Measurements from ENCODE around the gene BAHCC1.

The BAHCC1 gene

DNA sequence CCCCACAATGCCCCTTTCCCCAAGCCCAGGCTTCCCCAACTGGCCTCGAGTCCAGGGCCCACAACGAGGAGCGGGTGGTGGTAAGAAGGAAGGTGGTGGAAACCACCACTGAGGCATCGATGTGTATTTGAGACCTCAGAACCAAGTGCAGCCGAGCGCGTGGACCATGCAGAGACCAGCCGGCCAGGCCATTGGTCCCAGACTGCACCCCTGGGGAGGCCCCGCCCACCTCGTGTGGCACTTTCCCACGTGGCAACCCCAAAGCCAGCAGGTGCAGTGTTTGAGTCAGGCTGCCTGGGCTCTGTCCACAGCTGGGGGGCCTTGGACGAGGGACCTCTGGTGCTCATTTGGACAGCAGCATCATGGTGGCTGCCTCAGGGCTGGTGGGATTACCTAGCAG, 28.1 kb upstream of the BAHCC1 start:
- DNase-seq (ENCODE audit: low spot score): no peak

DNA sequence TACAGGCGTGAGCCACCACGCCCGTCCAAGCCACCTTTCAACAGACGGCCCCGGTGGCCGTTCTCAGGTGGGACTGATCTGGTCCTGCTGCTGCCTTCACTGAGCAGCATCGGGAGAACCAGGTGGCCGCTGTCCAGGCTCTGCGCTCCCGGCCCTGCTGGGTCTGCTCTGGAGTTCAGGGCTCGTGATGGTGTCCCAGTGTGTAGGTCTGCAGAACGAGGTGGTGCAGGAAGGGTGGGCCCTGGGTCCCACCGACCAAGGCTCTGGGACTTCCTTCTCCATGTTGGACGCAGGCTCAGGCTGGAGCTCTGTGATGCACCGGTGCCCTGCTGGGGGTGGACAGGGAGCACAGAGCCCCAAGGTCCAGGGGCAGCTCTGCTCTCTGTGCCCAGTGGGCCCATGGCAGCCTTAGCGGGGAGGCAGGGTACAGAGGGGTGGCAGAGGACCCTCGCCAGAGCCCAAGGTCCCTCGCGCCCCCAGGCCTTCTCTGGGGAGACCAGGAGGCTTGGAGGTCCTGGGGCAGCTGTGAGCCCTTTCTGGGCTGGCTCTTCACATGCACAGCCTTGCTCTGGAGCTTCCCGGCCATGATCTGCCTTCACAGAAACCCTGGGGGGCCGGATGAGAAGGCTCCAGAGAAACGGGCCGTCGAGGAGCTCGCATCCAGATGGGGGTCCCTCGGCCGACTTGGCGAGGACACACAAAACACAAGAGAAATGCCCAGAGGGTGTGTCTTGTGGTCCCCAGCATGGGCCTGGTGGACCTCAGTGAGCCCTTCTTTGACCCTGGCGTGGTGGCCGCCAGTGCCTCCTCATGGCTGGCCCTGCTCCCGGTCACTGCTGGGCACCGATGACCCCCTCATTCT, 26.9 kb upstream of the BAHCC1 start:
- no peak for DNase-seq (ENCODE audit: low spot score)

DNA sequence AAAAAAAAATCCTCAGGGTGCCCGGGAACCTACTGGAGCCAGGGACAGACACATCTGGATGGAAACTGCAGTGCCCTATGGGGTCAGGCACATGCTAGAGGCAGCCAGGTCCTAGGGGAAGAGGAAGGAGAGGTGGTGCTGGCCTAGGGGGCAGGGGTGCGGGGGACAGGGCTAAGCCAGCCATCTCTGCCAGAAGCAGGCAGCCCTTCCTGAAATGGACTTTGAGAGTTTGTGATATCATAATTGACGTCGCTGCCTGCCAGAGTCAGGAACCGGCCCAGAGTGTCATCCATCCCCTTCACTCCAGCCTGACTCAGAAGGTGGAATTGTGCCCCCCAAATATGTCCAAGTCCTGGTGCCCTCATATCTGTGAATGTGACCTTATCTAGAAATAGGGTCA, 25.0 kb upstream of the BAHCC1 start:
- DNase-seq (ENCODE audit: low spot score): no peak

DNA sequence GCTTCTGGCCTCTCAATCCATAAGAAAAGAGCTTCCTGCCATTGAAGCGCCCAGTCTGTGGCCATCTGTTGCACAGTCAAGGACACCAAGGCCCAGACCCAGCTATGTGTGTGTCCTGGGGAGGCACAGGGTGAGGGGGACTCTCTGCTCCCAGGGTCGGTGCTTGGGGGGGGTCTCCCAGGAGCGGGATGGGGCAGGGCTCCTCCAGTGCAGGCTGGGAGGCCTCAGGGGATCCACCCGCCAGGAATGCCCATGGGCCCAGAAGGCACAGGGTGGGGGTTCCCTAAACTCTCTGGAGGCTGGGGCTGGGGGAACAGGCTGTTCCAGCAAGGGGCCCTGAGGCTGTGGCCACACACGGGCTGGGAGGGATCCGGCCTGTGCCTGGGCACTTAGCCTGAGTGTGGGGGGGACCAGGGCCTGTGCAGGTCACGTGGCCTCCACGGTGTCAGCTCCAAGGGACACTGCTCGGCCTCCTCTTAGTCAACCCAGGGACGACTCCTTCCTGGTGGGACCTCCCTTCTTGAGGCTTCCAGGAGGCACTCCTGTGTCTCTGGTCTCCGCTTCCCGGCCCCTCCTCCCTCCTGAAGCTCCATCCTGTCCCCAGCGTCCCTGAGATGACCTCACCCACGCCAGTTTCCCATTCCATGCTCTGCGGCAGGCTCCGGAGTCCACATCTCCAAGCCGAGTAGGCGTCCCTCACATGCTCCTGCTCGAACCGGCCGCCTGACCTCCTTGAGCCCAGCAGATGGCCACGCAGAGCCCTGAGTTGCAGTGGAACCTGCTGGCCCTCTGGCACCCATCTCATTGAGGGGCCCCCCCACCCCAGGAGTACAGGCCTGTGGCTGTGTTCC, 23.1 kb upstream of the BAHCC1 start:
- no peak for DNase-seq (ENCODE audit: low spot score)

DNA sequence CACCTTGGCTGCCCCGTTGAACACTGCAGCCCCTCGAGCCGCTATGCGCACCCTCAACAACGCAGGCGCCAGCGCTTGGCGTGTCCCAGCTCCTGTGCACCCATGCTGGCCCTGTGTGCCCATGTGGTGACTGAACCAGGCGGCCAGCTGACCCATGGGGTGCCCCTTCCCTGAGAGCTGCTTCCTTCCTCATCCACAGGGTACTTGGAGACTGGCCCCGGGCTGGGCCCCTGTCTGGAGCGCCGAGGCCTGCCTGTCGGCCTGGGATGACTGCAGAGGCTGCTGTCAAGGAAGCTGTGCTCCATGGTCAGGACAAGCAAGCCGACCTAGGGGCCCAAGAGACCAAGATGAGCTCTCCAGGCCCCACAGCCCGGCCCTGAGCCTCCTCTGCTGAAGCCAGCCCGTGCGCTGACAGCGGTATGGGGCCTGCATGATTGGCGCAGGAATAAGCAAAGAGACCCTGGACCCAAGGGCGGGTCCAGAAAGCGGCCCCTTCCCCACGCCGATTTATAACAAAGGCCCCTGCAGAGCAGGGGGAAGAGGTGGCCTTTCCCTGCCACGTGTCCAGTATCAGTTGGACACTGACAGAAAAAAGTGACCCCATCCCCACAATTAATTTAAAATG, 21.6 kb upstream of the BAHCC1 start:
- DNase-seq (ENCODE audit: low spot score): no peak

DNA sequence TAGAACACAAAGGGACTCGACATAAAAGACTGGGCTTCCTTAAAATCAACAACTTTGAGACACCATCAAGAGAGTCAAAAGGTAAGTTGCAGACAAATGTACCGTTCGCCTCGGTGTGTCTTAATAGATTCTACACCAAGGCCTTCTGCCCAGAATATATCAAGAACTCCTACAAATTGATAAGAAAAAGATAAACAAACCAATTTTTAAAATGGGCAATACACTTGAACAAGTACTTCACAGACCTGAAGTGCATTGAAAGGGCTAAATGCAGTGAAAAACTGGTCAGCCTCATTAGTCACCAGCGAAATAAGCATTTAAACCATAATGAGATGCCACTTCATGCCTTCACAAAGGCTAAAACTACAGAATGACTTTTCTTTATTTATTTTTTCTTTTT, 20.4 kb upstream of the BAHCC1 start:
- DNase-seq (ENCODE audit: low spot score): no peak

DNA sequence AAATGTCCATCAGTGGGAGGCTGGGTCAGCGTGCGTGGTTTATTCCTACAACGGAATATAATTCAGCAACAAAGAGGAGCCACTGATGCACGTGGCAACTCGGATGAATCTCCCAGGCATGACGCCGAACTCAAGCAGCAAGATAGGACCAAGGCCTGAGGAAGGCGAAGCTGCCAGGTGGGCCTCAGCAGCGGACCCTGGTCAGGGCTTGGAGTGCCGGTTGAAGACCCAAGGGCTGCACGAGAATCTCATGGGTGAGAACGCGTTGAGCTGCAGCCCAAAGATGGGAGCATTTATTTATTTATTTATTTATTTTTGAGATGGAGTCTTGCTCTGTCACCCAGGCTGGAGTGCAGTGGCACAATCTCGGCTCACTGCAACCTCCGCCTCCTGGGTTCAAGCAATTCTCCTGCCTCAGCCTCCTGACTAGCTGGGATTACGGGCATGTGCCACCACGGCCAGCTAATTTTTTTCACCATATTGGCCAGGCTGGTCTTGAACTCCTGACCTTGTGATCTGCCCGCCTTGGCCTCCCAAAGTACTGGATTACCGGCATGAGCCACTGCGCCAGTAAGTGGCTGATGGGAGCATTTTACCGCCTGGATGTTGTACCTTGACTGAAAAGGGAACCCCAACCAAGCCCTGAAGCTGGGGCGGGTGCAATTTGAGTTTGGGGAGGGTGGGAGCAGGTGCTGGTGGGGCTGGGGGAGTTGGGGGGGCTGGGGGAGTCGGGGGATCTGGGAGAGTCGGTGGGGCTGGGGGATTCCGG, 18.1 kb upstream of the BAHCC1 start:
- no peak for DNase-seq (ENCODE audit: low spot score)

DNA sequence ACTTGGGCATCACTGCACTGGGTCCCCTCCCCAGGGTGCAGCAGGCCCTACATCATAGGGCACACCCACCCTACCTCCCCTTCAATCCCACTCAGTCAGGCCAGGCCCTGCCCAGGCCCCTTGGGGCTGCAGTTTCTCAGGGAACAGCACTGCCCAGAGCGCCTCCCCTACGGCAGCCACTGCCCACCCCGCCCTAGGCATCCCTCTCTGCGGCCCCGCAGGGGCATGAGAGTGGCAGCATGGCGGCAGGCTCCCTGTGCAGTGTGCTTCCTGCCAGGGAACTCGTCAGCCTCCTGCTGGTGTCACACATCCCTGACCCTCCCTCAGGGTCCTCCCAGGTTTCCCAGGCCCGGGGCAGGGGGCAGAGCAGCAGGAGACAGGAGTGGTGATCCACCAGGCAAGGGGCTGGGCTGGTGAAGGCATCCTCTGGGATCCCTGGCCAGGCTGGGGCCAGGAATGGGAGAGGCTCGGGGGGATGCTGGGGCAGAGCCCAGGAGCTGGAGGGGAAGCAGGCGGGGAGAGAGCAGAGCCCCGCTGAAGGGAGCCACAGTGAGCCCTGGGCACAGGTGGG, 16.2 kb upstream of the BAHCC1 start:
- no peak for DNase-seq (ENCODE audit: low spot score)

DNA sequence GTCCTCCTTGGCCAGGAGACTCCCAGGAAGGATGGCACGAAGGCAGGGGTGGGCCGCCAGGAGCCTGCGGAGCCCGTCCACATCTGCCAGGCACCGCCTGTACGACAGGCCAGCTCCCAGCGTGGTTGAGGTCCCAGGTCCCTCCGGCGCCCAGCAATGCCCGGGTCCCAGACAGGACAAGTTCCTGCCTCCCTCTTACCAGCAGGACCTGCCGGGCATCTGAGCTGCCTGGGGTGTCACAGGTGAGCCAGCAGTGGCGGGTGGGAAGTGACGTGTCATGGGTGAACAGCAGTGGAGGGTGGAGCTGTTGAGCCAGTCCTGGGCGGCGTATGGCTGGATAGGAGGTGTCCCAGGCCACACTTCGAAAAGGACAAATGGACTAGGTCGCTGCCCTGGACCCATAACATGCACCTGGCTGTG, 15.7 kb upstream of the BAHCC1 start:
- no peak for DNase-seq (ENCODE audit: low spot score)

DNA sequence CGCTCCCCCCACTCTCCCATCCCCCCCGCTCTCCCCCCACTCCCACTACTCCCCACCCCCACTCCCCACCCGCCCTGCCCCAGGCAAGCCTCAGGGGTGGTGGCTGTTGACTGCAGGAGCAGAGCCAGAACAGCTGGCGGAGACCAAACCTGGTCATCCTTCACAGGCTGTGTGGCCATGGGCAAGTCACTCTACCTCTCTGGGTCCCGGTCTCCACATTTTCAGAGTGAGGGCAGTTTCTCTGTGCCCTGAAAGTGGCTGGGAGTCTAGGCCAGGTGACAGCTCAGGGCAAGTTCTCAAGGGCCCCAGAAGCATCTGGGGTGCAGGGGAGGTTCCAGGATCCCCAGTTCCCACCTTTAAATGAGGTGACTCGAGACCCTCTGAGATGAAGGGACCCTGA, 15.1 kb upstream of the BAHCC1 start:
- no peak for DNase-seq (ENCODE audit: low spot score)

DNA sequence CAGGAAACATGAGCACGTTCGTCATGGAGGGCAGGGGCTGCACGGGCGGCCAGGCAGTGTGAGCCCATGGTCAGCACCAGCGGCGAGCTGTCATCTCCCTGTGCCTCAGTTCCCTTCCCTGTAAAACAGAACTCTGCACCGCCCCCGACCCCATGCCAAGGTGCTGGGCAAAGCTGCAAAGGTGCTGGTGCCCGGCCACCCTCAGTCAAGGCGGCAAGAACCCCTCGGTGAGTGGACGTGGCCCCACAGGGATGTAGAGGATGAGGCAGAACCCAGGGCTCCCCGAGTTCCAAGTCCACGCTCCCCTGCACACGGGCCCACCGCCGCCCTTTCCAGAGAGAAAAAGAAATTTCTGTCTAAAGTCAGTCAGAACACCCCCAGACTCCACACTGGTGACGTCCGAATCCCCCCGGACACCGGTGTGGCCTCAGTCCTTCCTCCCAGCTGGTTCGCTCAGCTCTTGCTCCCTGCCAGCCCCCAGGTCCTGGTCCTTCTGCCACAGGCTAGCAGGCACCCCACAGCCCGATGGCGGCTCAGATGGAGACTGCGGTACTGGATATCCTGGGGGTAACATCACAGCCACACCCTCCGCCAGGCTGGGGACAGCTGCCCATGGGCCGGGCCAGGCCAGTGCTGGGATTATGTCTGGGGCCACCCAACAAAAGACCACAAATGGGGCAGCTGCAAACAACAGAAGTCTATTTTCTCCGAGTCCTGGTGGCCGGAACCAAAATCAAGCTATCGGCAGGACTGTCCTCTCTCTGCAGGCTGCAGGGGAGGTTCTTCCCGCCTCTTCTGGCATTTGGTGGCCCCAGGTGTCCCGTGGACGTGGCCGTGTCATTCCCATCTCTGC, 14.4 kb upstream of the BAHCC1 start:
- no peak for DNase-seq (ENCODE audit: low spot score)

DNA sequence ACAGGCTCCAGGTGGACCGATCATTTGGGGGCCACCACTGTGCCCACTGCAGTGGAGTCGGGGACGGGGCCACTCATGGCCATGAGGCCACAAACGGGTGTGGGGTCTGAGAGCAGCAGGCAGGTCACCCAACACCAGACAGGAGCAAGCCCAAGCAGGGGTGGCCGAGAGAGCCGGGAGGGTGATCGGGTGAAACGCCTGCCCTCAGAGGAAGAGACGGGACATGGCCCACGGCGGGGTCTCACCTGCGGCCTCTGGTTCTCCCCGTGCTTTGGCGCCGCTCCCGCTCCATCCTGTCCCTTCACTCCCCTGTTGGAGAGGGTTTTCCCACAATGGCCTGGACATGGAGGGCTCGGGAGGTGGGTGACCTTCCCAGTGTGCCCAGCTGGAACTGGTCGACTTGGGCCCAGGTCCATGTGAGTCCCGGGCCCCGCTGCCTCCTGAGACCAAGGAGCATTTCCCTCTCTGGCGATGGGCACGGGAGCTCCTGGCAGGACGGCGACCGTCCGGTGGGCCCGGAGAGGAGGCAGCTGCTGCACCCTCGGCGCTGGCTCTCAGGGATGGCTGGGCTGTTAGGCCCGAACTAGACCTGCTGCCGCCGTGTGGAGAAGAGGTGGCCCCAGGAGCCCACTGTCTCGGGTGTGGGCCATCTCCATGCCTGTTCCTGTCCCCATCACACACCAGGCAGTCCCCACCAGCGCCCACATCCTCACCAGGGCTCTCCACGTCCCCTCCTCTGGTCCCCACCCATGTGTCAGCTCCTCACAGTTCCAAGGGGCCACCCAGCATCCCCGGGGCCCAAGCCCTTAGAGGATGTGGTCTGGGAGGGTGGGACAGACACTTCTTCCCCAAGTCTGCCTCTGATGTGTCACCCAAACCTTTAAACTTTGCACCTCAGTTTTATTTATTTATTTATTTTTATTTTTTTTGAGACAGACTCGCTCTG, 13.4 kb upstream of the BAHCC1 start:
- DNase-seq (ENCODE audit: low spot score): no peak

DNA sequence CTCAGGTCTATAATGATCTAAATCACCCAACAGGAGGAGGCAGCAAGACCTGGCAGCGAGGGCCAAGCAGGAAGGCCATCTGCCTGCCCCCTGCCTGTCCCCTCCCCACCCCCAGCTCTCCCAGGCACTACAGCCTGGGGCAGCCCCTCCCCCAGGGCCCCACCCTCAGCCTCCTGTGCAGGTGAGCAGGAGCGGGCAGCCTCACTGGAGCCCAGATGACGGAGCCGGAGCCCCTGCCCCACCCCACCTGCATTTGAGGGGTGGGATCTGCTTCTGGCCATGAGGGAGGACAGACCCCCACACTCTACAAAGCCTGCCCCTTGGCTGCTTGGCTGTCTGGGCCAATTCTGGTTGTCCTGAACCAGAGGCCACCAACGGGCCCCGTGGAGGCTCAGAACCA, 12.4 kb upstream of the BAHCC1 start:
- DNase-seq (ENCODE audit: low spot score): no peak

DNA sequence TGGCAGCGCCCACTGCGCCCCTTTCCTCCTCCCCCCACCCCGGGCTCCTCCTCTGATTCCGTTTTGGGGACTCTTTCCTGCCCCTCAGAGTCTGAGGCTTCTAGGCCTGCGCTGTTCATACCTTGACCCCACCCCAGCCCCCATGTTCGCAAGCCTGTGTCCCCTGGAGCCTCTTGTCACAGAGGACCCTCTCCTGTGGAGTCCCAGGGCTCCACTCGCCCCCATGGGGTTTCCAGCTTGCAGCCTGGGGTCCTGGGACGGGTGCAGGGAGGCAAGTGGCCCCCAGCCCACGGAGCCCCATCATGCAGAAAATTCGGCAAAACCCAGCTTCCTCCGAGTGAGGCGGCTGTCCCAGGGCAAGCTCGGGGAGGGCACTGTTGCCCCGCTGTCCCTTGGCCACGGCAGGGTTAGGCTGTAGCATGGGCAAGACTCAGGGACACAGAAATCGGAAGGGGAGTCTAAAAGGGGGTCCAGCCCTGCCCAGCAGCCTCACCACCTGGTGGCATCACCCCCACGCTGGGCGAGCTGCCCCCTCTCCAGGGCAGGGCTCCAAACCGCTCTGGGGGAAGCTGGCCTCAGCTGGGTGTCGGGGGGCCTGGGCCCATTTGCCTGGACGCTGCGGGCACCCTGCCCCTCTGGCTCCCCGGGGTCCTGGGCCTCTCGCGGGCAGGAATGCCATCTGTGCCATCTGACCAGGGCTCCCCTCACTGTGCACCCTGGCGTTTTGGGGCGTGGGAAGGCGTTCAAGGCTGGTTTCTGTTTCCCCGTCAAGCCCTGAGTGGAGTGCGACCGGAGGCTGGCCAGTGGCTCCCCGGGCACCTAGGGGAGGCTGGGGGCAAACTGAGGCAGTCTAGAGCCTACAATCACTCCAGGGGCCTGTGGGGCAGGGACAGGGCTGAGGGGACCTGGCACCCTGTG, 11.5 kb upstream of the BAHCC1 start:
- DNase-seq (ENCODE audit: low spot score): no peak

DNA sequence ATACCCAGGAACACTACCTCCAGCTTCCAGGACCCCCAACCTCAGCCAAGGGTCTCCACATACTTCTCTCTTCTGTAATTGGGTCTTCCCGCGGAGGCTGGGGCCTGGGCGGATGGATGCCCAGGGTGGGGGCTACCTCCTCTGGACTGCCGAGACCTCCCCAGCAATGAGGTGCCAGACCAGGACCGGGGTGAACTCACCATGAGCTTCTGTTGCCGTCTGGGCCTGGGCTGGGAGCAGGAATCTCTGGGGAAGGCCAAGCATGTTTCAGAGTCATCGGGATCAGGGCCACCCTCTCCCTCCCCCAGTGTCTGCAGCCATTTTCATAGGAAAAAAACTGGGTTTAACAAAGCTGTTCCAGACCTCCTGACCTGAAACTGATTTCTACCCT, 10.3 kb upstream of the BAHCC1 start:
- DNase-seq (ENCODE audit: low spot score): no peak

DNA sequence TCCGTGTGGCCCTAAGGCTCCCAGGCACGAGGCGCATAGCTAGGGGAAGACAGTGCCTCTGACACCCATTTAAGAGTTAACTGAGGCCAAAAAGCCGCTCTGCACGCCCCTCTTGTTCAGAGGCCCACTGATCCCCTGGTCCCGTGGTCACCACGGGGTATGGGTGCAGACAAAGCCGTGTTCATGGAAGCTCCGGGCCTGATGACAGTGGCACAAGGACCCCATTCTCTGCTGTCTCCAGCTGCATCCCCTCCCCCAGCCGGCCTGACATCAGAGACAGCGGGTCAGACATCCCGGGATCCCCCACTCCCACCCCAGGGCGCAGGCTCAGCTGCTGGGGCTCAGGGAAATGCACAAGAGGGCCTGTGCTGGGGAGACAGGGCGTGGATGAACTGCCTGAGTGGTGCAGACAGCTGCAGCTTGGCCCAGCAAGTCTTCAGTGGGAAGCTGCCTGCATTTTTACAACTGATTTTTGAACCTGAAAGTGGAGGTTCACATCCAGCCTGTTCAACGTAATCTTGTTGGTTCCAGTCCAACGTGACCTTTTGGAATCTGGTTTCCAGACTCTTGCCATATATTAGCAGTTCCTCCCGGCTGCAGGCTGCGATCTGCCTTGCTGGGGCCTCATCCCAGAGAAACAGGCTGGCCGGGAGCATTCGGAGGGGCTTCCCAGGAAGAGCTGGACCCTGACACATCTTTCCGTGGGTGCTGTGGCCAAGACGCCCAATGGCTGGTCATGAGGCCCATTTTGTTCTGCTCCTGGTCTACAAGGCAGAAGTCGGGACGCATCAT, 9.7 kb upstream of the BAHCC1 start:
- no peak for DNase-seq (ENCODE audit: low spot score)

DNA sequence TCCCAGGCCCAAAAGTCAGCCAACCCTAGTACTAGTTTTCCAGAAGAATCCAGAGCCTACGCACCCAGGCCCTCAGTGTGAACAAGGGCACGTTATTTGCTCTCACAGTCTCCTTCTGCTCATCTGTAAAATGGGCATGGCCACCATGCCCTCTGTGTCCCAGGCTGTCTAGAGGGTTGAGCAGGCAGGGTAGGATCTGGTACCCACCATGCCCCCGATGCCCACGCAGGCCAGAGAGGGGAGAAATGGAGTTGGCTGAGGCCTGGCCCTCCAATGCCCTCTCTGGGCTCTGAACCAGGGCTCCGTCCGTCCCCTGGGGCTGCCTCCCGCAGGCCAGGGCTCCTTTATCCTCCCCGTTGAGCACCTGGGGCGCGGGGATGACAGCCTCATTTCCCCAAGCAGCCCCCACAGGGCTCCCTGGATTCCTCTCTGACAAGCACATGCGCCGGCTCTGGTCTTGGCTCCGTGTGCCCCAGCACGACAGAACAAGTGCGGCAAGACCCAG, 9.1 kb upstream of the BAHCC1 start:
- DNase-seq (ENCODE audit: low spot score): no peak
